GM06990 (cell line): Measurements from ENCODE around the gene CDKN2B.

Source experiments
- DNase-seq: peaks from one replicate; pipeline ENCODE4 v3.0.0-alpha.2; 2011; ENCODE audit not compliant: insufficient read length; ENCODE audit errors: extremely low read depth
- H3K27me3 ChIP-seq: replicated peaks from 2 replicates; pipeline ENCODE4 v1.6.0; 2011; ENCODE audit warnings: low read length; ENCODE audit not compliant: control insufficient read depth, insufficient read depth
- H3K36me3 ChIP-seq: 2 replicates; pipeline ENCODE4 v1.5.1; 2011; ENCODE audit warnings: low read length; ENCODE audit not compliant: control insufficient read depth, insufficient read depth
- H3K4me3 ChIP-seq: replicated peaks from 2 replicates; pipeline ENCODE4 v1.5.1; 2011; ENCODE audit warnings: low read depth, mild to moderate bottlenecking, control low read depth, low read length
- CTCF ChIP-seq: IDR thresholded peaks from 2 replicates; pipeline ENCODE4 v1.5.1; 2011; ENCODE audit warnings: low read length, control low read depth, mild to moderate bottlenecking, inconsistent platforms; ENCODE audit not compliant: insufficient read depth, poor library complexity, severe bottlenecking

Gene CDKN2B

DNA sequence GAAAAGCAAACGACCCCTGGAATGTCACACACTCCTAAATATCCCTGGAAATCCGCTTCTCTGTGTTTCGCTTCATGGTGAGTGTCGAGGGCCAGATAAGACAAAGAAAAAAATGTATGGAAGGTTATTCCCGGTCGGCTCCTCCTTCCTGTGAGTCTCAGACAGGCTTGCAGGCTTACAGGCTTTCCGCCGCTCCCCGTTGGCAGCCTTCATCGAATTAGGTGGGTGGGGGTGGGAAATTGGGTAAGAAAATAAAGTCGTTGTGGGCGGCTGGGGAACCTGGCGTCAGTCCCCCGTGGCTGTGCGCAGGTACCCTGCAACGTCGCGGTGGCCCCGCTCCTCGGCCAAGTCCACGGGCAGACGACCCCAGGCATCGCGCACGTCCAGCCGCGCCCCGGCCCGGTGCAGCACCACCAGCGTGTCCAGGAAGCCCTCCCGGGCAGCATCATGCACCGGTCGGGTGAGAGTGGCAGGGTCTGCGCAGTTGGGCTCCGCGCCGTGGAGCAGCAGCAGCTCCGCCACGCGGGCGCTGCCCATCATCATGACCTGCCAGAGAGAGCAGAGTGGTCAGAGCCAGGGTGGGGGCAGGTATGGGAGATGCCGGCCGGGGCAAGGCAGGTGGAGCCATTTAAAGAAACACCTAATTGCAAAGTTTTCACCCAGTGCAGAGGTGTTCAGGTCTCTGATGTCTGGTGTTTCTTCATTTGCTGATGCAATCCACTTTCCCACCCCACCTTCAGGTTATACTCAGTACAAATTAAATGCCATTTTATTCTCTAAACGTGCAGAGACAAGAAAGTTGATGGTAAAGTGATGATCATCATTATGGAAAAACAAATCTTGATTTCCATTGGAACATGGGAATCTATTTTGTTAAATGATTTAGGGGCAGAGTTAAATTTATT lies 3.2 kb downstream of the CDKN2B start:
- H3K27me3 ChIP-seq: no peaks in the 10 kb centered on the region; the same call in 1 of the 2 replicates
- TF ChIP-seq CTCF: no peak
- no peak for DNase-seq
- H3K36me3 ChIP-seq: no peaks in the 10 kb centered on the region
- H3K4me3 ChIP-seq: no peak overlapping the region

DNA sequence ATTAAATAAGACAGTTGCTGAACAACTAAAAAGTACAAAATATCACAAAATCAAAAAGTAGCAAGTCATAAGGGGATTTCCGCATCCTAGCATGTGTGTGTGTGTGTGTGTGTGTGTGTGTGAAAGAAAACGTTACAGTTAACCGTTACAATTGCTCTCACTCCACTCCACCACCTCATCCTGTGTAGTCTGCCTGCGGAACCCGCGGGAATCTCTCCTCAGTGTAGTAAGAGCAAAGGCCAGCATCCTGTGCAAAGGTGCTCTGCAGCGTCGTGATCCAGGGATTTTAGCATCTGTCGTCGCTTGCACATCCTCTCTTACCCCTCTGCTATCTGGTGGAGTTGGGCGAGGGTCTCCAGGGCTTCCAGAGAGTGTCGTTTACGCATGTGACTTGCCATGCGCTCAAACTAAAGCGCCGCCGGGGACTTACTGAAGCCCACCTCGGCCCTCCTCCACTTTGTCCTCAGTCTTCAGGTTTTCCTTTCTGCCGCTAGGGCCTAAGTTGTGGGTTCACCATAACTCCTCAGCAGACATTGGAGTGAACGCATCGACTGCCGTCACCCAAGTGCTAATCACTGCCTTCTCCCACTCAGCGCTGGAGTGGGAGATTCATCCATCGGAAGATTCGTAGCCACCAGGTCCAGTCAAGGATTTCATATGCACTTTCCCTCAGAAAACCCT lies 3.9 kb downstream of the CDKN2B start:
- DNase-seq: no peak
- Histone ChIP-seq H3K27me3 (no peaks in the 10 kb centered on the region; the same call in 1 of the 2 replicates), H3K4me3 (no peak overlapping the region), H3K36me3 (no peaks in the 10 kb centered on the region)
- no peak for TF ChIP-seq CTCF

- DNase-seq: no peak
- no peak for TF ChIP-seq CTCF
- Histone ChIP-seq H3K36me3 (no peaks in the 10 kb centered on the region), H3K4me3 (no peak overlapping the region), H3K27me3 (no peaks in the 10 kb centered on the region; the same call in 1 of the 2 replicates)
These were observed 7.1 kb downstream of the CDKN2B start for GRCh38 chr9:22002038-22002437.

DNA sequence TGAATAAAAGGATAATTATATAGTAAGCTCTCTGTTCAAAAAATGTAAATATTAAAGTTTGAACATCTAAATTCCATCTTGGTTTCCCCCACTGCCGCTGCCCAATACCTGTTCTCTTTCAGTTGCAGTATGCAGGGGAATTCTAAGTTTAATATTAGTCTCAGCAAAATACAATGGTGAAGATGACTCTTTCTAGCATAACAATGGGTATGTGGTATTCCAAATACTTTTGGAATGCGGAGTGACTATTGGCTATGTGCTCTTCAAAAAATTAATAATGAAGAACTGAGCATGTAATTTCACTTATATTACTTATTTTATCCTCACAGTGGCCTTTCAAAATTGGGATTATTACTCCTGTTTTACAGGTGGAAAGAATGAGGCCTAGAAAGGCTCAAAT lies 11.1 kb downstream of the CDKN2B start:
- Histone ChIP-seq H3K27me3 (no peaks in the 10 kb centered on the region), H3K36me3 (no peaks in the 10 kb centered on the region), H3K4me3 (no peak overlapping the region)
- no peak for DNase-seq
- TF ChIP-seq CTCF: no peak

DNA sequence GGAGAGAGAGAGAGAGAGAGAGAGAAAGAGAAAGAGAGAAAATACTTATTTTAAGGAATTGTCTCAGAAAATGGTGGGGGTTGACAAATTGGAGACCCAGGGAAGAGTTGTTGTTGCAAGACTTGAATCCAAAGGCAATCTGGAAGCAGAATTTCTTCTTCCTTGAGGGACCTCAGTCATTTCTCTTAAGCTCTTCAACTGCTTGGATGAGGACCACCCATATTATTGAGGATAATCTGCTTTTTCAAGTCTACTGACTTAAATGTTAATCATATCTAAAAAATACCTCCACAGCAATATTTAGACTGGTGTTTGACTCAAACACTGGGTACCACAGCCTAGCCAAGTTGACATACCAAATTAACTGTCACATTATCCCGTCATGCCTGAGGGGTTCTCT lies 11.6 kb downstream of the CDKN2B start:
- no peaks in the 10 kb centered on the region for H3K36me3 ChIP-seq

More for the DNA sequence above, 11.6 kb downstream of the CDKN2B start:
- Histone ChIP-seq H3K4me3 (no peak overlapping the region), H3K27me3 (no peaks in the 10 kb centered on the region)
- TF ChIP-seq CTCF: no peak
- no peak for DNase-seq
